ENCODE measurements around the gene HAND2.

DNA sequence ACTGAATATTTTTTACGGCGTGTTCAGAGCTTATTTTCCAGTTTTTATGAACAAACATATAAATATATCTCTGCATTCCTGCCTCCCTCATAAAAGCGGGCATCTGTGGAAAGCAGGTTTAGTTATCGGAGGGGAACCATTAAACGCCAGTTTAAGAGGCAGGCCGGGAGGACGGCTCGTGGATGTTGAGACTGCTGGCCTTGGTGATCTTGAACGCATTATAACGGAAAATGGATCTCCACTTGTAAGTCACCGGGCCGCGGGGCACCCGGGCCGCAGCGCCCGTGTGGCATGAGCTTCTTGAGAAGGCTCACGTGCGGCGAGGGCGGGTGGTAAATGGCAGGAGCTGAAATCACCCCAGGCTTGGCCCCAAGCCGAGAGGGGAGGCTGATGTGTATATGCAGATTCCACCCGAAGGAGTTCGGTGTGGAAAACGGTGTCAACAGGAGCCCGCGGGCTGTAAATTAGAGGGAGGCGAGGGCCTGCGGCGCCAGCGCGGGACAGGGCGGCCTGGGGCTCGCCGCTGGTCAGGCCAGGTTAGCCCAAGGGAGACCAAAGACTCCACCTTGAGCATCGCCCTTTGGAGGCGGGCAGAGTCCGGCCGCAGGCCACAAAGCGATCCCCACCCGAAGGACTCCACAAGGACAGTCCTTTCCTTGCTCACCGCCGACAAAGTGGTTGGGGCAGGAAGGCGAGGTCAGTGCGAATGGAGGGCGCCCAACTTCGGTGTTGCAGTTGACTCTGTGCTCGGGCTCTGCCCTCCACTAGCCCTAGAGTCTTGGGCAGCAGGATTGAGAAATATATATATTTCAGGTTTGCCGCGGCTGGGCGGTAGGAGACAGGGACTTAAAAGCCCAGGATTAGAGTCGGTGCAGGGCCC, 1.3 kb upstream of the HAND2 start:
- no peak for TF ChIP-seq POLR2A (IDR thresholded peaks at IDR 0.05)
- TF ChIP-seq, protein P1, sequence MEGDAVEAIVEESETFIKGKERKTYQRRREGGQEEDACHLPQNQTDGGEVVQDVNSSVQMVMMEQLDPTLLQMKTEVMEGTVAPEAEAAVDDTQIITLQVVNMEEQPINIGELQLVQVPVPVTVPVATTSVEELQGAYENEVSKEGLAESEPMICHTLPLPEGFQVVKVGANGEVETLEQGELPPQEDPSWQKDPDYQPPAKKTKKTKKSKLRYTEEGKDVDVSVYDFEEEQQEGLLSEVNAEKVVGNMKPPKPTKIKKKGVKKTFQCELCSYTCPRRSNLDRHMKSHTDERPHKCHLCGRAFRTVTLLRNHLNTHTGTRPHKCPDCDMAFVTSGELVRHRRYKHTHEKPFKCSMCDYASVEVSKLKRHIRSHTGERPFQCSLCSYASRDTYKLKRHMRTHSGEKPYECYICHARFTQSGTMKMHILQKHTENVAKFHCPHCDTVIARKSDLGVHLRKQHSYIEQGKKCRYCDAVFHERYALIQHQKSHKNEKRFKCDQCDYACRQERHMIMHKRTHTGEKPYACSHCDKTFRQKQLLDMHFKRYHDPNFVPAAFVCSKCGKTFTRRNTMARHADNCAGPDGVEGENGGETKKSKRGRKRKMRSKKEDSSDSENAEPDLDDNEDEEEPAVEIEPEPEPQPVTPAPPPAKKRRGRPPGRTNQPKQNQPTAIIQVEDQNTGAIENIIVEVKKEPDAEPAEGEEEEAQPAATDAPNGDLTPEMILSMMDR (IDR thresholded peaks at IDR 0.05 in 4 of 5, conservative IDR thresholded peaks at IDR 0.05 in 1 of 5), result no peak

All from gastrocnemius medialis (tissue), 4 donors.